HG02678 (cell line): Measurements from ENCODE around the gene SH3PXD2A.
"Not testable (repeated sequence)": the region's sequence is repeated elsewhere in the genome, so short reads cannot be mapped to it uniquely, and the experiment has no call there.

Source experiments
- ATAC-seq: cut with Tn5 transposase; IDR thresholded peaks from one replicate; pipeline ENCODE4 v1.9.1; 2021; ENCODE audit warnings: mild to moderate bottlenecking, moderate library complexity; ENCODE audit not compliant: unreplicated experiment

SH3PXD2A gene

GRCh38 chr10:103671126-103671895, 184.1 kb downstream of the SH3PXD2A start:
- ATAC-seq = no peak

GRCh38 chr10:103669944-103670343, 185.4 kb downstream of the SH3PXD2A start:
- no peak for ATAC-seq

- no peak for ATAC-seq
Observed at GRCh38 chr10:103669243-103669929, 186.0 kb downstream of the SH3PXD2A start.

- no peak for ATAC-seq
Observed at GRCh38 chr10:103668351-103669242, 186.8 kb downstream of the SH3PXD2A start.

GRCh38 chr10:103667356-103667755, 188.0 kb downstream of the SH3PXD2A start:
- no peak for ATAC-seq

- no peak for ATAC-seq
Observed at GRCh38 chr10:103666762-103667150, 188.6 kb downstream of the SH3PXD2A start.

GRCh38 chr10:103666087-103666761, 189.2 kb downstream of the SH3PXD2A start:
- ATAC-seq = no peak

GRCh38 chr10:103665162-103665889, 190.1 kb downstream of the SH3PXD2A start:
- no peak for ATAC-seq

GRCh38 chr10:103663802-103664201, 191.6 kb downstream of the SH3PXD2A start:
- no peak for ATAC-seq

GRCh38 chr10:103663236-103663635, 192.1 kb downstream of the SH3PXD2A start:
- ATAC-seq = no peak

- ATAC-seq = not testable (repeated sequence)
Observed at GRCh38 chr10:103662704-103663103, 192.7 kb downstream of the SH3PXD2A start.

- peak; percentile 39 for ATAC-seq
Observed at GRCh38 chr10:103661198-103661950, 194.0 kb downstream of the SH3PXD2A start.

GRCh38 chr10:103660364-103661197, 194.8 kb downstream of the SH3PXD2A start:
- peak; percentile 28 for ATAC-seq

GRCh38 chr10:103659674-103660363, 195.6 kb downstream of the SH3PXD2A start:
- peak; percentile 74 for ATAC-seq

GRCh38 chr10:103658049-103658577, 197.3 kb downstream of the SH3PXD2A start:
- ATAC-seq = no peak

GRCh38 chr10:103657061-103657591, 198.2 kb downstream of the SH3PXD2A start:
- ATAC-seq = no peak

- ATAC-seq = no peak
Observed at GRCh38 chr10:103654925-103655324, 200.5 kb downstream of the SH3PXD2A start.
